Adipose tissue (tissue), 3 donors: ENCODE measurements around the gene IRF2. TPM values are rescaled to one million over a fixed set of nuclear protein-coding genes. Genes with fewer than 3 reads are reported as not detected.

ENCODE experiments used
- H3K27ac ChIP-seq: one replicate; pipeline ENCODE4 v1.5.1; 2013; ENCODE audit warnings: low read depth, low read length
- WGBS, 3 donors: extraction: QIAGEN DNeasy Blood & Tissue Kit; methylation state at CpG; one replicate each; pipeline ENCODE4 v1.1.7; 2013; 5-methylcytosine and 5-hydroxymethylcytosine counted together
- polyA plus RNA-seq, 3 donors: library from polyadenylated mRNA; stranded (reverse); fragments of 200-250 nt; gene quantifications; one replicate each; pipeline ENCODE4 v1.2.3, GENCODE V29; 2013
- donor health status: healthy with polysubstance abuse.
- donor health status: Bipolar disorder and iron deficiency.
- donor health status: healthy.

Gene IRF2
- polyA plus RNA-seq, 3 donors: 12.6 to 22.8 (median 18.9) TPM

DNA sequence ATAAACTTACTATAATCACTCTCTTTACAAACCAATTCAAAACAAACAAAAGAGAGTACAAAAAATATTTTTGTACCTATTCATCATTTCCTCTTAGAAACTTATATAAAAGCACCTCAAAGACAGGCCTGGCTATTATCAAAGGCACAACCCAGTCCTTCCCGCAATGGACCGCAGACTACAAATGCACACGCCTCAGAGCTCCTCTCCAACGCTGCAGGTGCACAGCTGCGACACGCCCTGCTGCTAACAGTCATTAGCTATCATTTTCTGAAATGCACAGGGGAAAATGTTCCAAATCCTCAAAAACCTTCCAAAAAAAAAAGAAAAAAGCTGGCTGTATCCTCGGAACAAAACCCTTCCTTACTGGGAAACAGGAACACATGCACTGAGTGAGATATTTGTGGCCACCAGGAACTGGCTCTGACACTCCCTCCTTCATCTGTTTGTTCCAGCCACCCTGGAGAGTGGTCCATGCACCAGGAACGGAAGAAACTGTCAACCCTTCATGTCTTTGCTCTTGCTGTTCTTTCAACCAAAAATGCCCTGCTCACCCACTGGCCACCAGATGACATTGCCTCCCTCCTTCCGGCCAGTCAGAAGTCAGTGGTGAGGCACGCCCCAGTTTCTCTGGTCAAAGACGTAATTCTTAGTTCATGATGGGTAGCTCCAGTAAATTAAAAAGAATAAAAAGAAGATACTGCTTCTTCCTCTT lies 16.7 kb downstream of the IRF2 start:
- no peak overlapping the region for H3K27ac ChIP-seq
- WGBS, 3 donors: 69 to 86% (median 83%) methylated on average over 11 of the region's 11 CpGs

DNA sequence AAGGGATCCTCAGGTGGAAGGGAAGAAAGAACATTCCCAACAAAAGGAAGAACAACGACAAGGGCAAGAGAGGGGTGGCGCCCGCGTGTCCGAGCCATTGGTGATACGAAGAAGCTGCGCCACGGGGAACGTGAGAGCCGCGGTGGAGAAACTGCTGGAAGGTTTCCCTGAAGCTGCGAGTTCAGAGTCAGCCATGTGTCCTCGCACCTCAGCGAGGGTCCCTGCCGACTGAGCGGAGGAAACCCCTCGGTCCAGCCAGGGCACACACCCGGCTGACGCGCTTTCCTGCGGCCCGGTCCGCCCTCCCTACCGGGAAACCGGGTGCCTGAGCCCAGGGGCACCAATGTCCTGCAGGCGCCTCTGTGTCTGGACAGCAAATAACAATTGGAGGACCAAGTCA lies 18.0 kb downstream of the IRF2 start:
- no peak overlapping the region for H3K27ac ChIP-seq
- WGBS, 3 donors: 98% methylated on average over 26 of the region's 26 CpGs

DNA sequence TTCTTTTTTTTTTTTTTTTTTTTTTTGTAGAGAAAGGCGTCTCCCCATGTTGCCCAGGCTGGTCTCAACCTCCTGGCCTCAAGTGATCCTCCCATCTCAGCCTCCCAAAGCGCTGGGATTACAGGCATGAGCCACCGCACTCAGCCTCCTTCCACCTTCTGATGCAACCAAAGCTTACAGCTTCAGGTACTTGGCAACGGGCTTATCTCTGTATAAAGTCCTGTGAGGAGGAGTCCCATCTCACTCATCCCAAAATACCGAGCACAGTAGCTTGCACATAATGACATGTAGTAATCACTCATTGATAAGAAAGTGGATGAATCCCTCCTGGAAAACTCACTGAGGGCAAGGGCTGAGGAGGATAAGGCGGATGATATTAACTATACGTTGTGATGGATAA lies 19.1 kb downstream of the IRF2 start:
- 91 to 95% (median 93%) methylated on average over 6 to 7 of the region's 7 CpGs for WGBS, 3 donors
- no peak overlapping the region for H3K27ac ChIP-seq

DNA sequence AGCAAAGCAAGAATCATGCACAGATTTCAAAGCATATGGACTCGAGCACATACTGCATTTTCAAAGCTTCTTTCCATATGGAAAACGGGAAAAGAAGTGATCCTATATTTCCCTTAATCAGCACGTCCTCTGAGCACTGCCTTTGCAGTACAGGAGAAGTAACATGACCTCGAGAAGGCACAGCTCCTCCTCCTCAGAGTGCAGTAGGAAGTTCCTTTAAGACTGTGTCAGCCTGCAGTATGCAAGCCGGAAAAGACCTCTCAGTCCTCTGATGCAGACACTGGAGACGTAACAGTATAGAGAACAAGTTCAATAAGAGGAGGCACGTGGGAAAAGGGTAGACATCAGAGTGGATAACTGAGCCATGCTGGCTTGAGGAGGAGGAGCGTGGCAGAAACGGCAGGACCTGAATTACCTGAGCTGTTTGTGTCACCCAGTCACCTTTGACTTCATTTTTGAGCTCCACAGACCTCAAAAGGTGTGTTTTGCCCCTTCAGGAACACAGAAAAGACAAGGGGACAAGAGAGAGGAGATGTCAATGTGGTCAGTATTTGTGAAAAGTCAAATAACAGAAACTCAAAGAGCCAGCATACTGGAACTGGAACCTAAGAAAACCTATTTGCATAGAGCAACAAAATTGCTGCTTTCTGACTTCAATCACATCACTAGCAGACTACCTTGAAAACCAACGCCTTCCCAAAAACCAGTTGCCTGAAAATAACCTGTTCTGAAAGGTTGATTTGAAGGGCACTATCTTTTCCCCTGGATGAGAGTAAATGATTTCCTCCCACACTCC lies 20.8 kb downstream of the IRF2 start:
- WGBS, 3 donors: 12 to 16% (median 12%) methylated on average over 10 of the region's 10 CpGs
- no peak overlapping the region for H3K27ac ChIP-seq

DNA sequence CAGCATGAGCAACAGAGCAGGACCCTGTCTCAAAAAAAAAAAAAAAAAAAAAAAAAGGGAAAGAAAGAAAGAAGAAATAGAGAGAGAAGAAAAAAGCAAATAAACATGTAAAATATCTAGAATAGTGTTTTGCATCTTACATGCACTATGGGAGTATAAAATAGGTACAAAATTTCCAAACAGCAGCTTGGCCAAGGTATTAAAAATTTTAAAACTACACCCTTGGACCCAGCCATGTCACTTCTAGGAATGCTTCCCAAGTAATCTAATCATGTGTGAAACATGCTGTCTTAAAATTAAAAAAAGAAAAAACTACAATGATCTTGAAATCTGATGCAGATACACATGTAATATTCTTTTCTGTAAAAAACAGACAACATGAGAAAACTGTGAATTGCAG lies 21.6 kb downstream of the IRF2 start:
- H3K27ac ChIP-seq: no peak overlapping the region

DNA sequence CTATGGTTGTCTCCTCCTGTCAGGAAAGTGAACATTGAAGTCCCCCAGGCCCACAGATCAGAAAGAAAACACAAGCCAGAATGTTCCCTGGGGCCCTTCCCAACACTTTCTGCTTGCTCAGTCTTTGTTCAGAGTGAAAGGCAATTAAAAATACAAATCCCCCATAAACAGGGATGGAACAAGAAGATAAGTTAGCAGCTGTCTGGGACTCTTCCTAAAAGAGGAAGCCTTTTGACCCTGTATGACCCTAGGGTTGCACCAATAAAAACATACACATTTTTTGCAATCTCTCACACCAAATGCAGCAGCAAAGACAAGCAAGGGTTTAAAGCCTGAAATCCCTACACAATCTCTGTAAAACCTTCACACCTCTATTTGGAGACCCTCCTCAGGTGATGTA lies 22.6 kb downstream of the IRF2 start:
- H3K27ac ChIP-seq: no peak overlapping the region

DNA sequence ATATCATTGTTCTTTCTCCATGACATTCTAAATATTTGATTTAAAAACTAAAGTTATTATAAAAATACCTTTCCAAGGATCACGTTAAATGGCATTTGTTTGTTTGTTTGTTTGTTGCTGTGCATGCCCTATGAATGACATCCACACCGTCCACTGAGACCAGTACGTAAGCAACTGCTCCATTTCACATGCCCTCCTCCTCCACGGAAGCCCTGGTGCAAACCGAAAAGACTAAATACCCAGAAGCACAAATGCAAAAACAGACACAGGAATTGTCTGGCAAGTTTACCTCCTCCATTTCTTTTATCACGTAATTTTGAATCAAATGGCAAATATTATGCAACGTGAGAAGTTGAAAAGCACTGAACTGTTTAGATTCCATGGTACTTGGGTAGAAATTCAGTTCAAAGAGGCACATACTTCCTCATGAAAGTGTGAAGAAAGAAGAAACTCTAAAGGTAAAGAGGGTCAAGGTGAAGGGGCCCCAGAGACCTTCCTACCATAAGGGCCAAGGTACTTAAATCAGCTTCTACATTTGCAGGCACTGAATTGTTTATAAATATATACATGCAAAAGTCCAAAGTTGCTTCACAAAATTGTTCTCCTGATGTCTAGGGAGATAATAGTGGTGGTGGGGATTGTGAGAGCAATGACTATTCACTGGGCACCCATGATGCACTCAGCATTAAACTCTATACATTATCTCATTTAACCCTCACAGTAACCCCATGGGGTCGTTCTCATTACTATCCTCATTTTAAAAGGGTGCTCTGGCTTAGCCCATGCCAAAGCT lies 23.4 kb downstream of the IRF2 start:
- no peak overlapping the region for H3K27ac ChIP-seq
- 51 to 61% (median 61%) methylated on average over 8 of the region's 8 CpGs for WGBS, 3 donors

DNA sequence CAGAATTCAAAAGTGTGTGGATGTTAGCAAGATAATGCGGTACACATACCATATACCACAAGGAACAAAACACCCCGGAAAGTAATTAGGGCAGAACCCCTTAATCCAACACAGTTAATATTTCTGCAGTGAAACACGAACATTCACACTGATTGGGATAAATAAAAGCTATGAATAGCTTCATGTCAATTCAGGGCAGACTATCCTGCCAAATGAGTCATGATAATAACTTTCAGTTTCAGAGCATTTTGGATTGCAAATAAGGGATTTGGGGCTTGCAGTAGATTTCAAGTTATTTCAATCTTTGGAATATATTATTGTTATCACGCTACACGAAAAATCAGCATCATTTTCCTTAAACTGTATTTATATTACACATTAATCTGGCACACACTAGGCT lies 24.3 kb downstream of the IRF2 start:
- no peak overlapping the region for H3K27ac ChIP-seq
- WGBS, 3 donors: 47 to 75% (median 60%) methylated on average over 5 of the region's 5 CpGs

DNA sequence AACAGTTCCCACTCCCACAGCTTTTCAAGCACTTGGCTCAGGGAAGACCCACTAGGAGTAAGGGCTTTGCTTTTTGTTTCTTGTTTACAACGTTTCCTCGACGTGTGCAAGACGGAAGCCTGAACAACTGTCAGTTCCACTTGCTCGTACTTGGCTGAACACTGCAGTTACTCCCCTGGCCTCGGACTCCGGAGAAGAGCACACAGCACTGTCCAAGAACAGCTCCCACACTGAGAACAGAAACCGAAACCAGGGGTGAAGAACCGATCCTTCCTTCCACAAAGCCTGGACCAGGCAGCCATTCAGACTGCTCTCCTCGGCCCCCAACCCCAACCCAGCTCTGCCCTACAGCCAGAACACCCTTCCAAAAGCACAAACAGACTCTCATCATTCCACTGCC lies 25.5 kb downstream of the IRF2 start:
- H3K27ac ChIP-seq: no peak overlapping the region
- 14 to 59% (median 23%) methylated on average over 10 of the region's 10 CpGs for WGBS, 3 donors

DNA sequence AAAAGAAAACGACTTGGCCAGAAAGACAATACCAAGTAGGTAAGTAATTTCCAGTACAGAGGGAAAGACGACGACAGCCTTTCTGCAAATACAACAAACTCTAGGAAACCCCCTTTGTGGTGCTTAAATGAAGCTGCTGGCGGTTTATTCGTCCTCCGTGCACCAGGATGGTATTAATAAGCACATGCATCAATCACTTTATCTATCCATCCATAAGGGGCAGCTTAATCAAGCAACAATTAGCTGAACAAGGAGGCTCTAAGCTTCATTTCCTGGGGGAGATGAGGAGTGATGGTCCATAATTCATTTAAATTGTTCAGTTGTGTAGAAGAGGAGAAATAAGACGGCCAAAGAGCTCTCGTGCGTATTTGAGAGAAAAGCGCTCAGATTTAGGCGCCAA lies 26.2 kb downstream of the IRF2 start:
- 52 to 71% (median 54%) methylated on average over 11 of the region's 11 CpGs for WGBS, 3 donors
- no peak overlapping the region for H3K27ac ChIP-seq

DNA sequence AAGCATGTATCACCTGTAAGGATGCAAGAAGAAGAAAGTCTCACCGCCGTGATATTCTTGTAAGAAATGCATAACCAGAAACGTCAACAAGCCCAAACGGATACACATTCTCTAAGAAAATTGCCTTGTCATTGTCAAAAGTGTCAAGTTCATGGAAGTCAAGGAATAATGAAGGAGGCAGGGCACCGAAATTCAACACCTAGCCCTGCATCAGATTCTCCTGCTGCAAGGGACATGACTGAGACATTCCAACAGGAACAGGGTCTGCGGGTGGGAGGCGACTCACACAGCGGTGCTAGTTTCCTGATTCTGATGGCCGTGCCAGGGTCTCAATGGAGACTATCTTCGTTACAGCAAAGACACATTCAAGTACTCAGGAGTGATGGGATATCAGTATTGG lies 26.7 kb downstream of the IRF2 start:
- WGBS, 3 donors: 55 to 80% (median 59%) methylated on average over 10 of the region's 10 CpGs
- H3K27ac ChIP-seq: no peak overlapping the region

DNA sequence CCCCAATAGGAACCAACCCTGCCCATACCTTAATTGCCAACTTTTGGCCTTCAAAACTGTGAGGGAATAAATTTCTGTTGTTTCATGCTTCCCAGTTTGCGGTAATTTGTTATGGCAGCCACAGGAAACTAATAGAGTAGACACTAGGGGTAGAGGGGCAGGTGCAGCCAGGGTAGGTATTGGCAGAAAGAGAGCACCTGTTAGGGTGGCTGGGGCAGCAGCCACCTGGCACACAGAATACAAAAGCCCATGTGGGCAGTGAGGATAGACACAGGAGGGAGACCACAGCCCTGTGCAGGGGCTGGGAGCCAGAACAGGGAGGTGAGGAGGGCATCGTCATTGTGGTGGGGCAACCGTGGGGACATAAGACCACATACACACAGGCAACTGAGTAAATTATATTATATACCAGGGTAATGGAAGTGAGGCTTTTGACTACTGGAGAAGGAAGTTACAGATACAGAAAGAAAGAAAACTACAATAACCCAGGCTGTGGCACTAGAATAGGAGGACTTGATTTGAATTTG lies 28.2 kb downstream of the IRF2 start:
- WGBS, 3 donors: 74 to 88% (median 79%) methylated on average over 3 of the region's 3 CpGs
- H3K27ac ChIP-seq: no peak overlapping the region

DNA sequence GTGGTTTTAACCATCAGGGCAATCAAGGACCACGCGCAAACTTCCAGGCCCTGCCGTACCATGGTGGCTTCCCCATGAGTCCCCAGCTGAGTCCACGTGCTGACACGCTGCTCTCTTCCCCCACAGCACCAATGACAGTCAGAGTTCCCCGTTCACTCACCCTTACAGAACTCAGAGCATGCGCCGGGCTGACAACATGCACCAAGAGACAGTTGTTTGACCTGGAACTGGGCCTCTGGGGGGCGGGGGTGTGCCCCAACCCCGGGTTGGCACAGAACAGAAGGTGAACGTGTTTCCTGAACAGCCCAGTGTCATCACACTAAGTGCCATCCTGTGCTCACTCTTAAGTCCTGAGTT lies 29.4 kb downstream of the IRF2 start:
- H3K27ac ChIP-seq: no peak overlapping the region
- WGBS, 3 donors: 52 to 80% (median 56%) methylated on average over 11 of the region's 11 CpGs

DNA sequence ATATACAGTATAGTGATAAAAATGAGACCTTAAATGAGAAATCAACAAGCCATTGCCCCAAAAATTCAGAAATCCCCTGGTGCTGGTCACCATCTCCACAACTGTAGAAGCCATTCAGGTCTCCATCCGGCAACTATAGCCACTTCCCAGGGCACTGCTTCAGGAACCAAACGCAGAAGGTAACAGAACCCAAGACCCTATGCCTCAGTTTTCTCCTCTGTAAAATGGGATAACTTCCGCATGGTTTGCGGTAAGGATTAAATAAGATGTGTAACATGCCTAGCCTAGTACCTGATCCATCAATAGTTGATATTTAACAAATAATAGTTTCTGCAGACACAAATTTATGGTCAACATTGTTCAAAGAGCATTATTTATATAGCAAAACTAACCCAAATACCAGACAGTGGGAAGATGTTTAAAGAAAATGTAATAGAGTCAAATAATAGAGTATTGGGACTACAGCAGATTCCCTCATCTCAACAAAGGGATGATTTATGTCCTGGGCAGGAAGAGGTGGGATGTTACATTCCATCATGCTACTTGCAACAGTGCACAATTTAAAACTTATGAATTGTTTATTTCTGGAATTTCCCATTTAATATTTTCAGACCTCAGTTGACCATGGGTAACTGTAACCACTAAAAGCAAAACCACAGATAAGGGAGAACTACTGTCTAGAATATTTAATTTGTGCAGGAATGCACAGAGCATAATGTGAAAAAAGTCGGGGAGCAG lies 30.0 kb downstream of the IRF2 start:
- H3K27ac ChIP-seq: no peak overlapping the region
- 89 to 93% (median 90%) methylated on average over 5 of the region's 5 CpGs for WGBS, 3 donors

DNA sequence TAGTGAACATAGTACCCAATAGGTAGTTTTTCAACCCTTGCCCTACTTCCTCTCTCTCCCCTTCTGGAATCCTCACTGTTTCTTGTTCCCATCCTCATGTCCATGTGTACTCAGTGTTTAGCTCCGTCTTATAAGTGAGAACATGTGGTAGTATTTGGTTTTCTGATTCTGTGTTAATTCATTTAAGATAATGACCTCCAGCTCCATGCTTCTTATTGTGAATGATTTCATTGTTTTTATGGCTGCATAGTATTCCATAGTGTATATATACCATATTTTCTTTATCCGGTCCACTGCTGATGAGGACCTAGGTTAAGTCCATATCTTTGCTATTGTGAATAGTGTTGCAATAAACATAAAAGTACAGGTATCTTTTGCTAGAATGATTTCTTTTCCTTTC lies 31.0 kb downstream of the IRF2 start:
- 95 to 99% (median 97%) methylated on average over 2 of the region's 2 CpGs for WGBS, 3 donors
- no peak overlapping the region for H3K27ac ChIP-seq

DNA sequence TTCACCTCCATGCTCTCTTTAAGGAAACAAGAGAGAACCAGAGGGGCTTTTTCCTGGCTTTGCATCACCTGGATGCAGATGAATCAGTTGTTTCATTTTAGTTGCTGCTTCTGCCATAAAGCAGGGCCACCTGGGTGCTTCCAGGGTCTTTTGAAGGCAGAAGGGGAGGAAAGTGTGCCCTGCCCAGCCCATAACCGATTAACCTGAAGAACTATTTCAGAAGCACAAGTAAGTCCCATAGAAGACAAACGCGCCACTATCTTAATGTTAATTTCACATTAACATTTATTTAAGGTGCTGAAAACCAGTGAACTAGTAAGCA lies 32.1 kb downstream of the IRF2 start:
- WGBS, 3 donors: 68 to 76% (median 73%) methylated on average over 3 of the region's 3 CpGs
- no peak overlapping the region for H3K27ac ChIP-seq

DNA sequence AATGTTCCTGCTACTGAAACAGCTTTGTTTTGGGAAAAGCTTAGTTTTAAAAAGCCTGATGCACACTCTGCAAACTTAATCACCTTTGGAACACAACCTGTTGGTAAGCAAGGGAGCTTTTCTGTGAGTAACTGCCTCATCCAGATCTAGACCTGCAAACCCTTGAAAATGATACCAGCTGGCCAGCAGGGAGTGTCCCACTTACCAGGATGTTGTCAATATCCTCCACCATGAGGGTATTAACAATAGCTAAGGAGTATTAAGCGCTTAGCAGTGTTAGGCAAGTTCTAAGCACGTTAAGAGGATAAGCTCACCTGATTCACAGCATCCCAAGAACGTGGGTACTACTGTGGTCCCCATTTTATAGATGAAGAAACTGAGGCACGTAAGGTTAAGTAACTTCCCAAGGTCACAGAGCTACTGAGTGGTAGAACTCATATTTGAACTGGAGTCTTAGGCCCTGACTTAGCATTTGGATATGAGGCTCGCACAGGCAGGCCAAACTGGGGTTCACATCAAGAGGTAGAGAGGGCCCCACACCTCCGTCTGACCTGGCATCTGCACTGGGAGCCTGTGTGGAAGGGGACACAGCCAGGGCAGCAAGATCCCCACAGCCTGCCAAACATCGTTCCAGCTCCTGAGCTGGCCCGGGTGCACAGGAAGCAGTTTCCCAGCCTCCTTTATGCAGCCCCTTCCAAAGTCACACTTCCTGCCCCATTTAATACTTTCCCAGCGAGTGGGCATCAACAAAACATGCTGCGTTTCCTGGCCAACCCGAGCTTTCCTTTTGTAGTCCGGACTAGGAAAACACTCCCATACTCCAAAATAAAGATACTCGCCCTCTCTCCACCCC lies 32.7 kb downstream of the IRF2 start:
- no peak overlapping the region for H3K27ac ChIP-seq
- 54 to 82% (median 61%) methylated on average over 13 of the region's 13 CpGs for WGBS, 3 donors
